ENCODE data around the gene GRIK4. TPM values are rescaled to one million over a fixed set of nuclear protein-coding genes. Genes with fewer than 3 reads are reported as not detected.

GRIK4 gene
- polyA plus RNA-seq, 1 of the 3 experiments (the other 2 are of a cell fraction) = 0.03 TPM

- Histone ChIP-seq H3K27me3 (ENCODE audit: insufficient read depth) (no peaks in the 10 kb centered on the region), H3K4me3 (ENCODE audit: low read depth in 2 of 2, low read length in 1 of 2) (no peak overlapping the region), H3F3A (replicated peaks; ENCODE audit: insufficient read depth) (no peaks in the 10 kb centered on the region), H3K9ac (no peak overlapping the region), H3K36me3 (replicated peaks in 1 of 2; ENCODE audit: control insufficient read depth in 1 of 2, insufficient read depth in 2 of 2, low read length in 1 of 2) (no peaks in the 10 kb centered on the region), H4K20me1 (ENCODE audit: insufficient read depth) (no peaks in the 10 kb centered on the region), H3K4me1 (ENCODE audit: control insufficient read depth in 1 of 2, insufficient read depth in 2 of 2, low read depth in 1 of 2, low read length in 1 of 2) (peaks cover 0 to 25% of the 10 kb centered on the region in 2 experiments; a peak in 2 of 4 replicates), H3K79me2 (ENCODE audit: insufficient read depth) (no peaks in the 10 kb centered on the region), H2AFZ (ENCODE audit: low read depth) (no peak overlapping the region), H3K9me3 (no peaks in the 10 kb centered on the region), H3K9me2 (no peaks in the 10 kb centered on the region), H3K27ac (ENCODE audit: low read depth in 2 of 2, low read length in 1 of 2) (peak overlapping the region in 1 of 2 experiments; percentile 86; a peak in 1 of 4 replicates), H3K4me2 (no peak overlapping the region)
- ChIA-PET POLR2A (no interaction called here), CTCF (interaction anchor here (1.4 to 2.4 kb wide), 2 partner anchors 12 to 26 kb away, joined by 3 to 6 read pairs; partner anchors contain the start of gene GRIK4)
- TF ChIP-seq MAX (IDR thresholded peaks at IDR 0.05; ENCODE audit: low read depth) (no peak), USF2 (IDR thresholded peaks at IDR 0.05; ENCODE audit: borderline replicate concordance, low read depth, low read length) (no peak), REST (IDR thresholded peaks at IDR 0.05; ENCODE audit: low read depth, low read length) (no peak), MXI1 (IDR thresholded peaks at IDR 0.05; ENCODE audit: low read depth, low read length) (no peak), SMC3 (IDR thresholded peaks at IDR 0.05; ENCODE audit: low read depth, low read length) (no peak), MEF2A (IDR thresholded peaks at IDR 0.05; ENCODE audit: borderline replicate concordance, low read depth) (no peak), PBX3 (IDR thresholded peaks at IDR 0.05) (no peak), FOXJ3 (CRISPR knock-in tag; IDR thresholded peaks at IDR 0.05) (no peak), TAF1 (IDR thresholded peaks at IDR 0.05; ENCODE audit: borderline replicate concordance, low read depth, low read length) (no peak)
- DNase-seq = no peak
- 78% methylated on average over 12 of the region's 12 CpGs for WGBS (ENCODE audit: low lambda C conversion rate)
These were observed 26.4 kb downstream of the GRIK4 start for GRCh38 chr11:120537996-120538395.

- Histone ChIP-seq H4K20me1 (ENCODE audit: insufficient read depth) (no peaks in the 10 kb centered on the region), H3K27ac (ENCODE audit: low read depth in 2 of 2, low read length in 1 of 2) (peak overlapping the region in 1 of 2 experiments; percentile 86; a peak in 2 of 4 replicates), H3K9me2 (no peaks in the 10 kb centered on the region), H3K4me3 (ENCODE audit: low read depth in 2 of 2, low read length in 1 of 2) (no peak overlapping the region), H3K36me3 (replicated peaks in 1 of 2; ENCODE audit: control insufficient read depth in 1 of 2, insufficient read depth in 2 of 2, low read length in 1 of 2) (no peaks in the 10 kb centered on the region), H2AFZ (ENCODE audit: low read depth) (no peak overlapping the region), H3K79me2 (ENCODE audit: insufficient read depth) (no peaks in the 10 kb centered on the region), H3K27me3 (ENCODE audit: insufficient read depth) (no peaks in the 10 kb centered on the region), H3K9ac (no peak overlapping the region), H3K4me1 (ENCODE audit: control insufficient read depth in 1 of 2, insufficient read depth in 2 of 2, low read depth in 1 of 2, low read length in 1 of 2) (peaks cover 0 to 25% of the 10 kb centered on the region in 2 experiments; a peak in 2 of 4 replicates), H3K9me3 (no peaks in the 10 kb centered on the region), H3K4me2 (no peak overlapping the region), H3F3A (replicated peaks; ENCODE audit: insufficient read depth) (no peaks in the 10 kb centered on the region)
- ChIA-PET CTCF (interaction anchor here (0.9 to 3.1 kb wide), 7 partner anchors 8 to 201 kb away, joined by 3 to 21 read pairs (median 5); partner anchors contain the start of gene GRIK4), POLR2A (no interaction called here)
- 50% methylated on average over 2 of the region's 2 CpGs for WGBS (ENCODE audit: low lambda C conversion rate)
- no peak for DNase-seq
- TF ChIP-seq CTCF (IDR thresholded peaks at IDR 0.05) (no peak), NFIC (IDR thresholded peaks at IDR 0.05; ENCODE audit: borderline replicate concordance) (no peak), PBX3 (IDR thresholded peaks at IDR 0.05) (no peak), EP300 (IDR thresholded peaks at IDR 0.05; ENCODE audit: borderline replicate concordance in 1 of 2, low read depth in 1 of 2, low read length in 1 of 2) (no peak), ZBTB33 (IDR thresholded peaks at IDR 0.05; ENCODE audit: borderline replicate concordance, low read depth) (no peak), GABPA (IDR thresholded peaks at IDR 0.05; ENCODE audit: low read depth) (no peak), SIN3A (IDR thresholded peaks at IDR 0.05; ENCODE audit: borderline replicate concordance, low read depth, low read length) (no peak), TAF1 (IDR thresholded peaks at IDR 0.05; ENCODE audit: borderline replicate concordance, low read depth, low read length) (no peak)
These were observed 27.2 kb downstream of the GRIK4 start for GRCh38 chr11:120538707-120539106.

All from SK-N-SH (cell line).